ENCODE results near the gene PI4KB.
A peak's percentile ranks its signal among the peaks of the same experiment; 100 is the strongest.

PI4KB gene

DNA sequence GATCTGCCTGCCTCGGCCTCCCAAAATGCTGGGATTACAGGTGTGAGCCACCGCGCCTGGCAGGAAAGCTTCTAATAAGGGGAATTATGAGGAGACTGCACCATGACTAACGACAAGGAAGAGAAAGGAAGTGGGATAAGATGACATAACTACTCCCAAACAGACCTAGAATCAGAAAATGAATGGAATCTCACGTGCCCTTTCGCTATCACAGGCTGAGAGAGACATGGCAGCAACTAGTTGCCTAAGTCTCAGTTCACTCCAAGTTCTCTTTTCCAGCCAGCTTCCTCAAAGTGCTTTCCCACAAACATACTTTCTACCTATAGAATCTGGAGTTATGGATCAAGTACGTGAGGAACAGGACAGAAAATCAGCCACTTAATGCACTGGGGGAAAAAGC is 2.0 kb downstream of the PI4KB start:
- Histone ChIP-seq H3K4me3 (ENCODE audit: extremely low read depth, insufficient read depth, low read length, poor library complexity, severe bottlenecking) (no peak overlapping the region), H3K36me3 (ENCODE audit: control insufficient read depth, insufficient read depth, low read length) (peaks cover 46% of the 10 kb centered on the region), H3K4me1 (ENCODE audit: control insufficient read depth, insufficient read depth, low read length, poor library complexity, severe bottlenecking) (peaks cover 13% of the 10 kb centered on the region), H3K9me3 (ENCODE audit: control insufficient read depth, low read length) (no peaks in the 10 kb centered on the region), H3K27ac (ENCODE audit: low read depth, low read length, severe bottlenecking) (no peak overlapping the region)
- 79 to 100% methylated on average over 2 to 3 of the region's 7 CpGs for WGBS, 2 experiments (ENCODE audit: insufficient coverage in 2 of 2)

- Histone ChIP-seq H3K4me3 (ENCODE audit: extremely low read depth, insufficient read depth, low read length, poor library complexity, severe bottlenecking) (no peak overlapping the region), H3K36me3 (ENCODE audit: control insufficient read depth, insufficient read depth, low read length) (peaks cover 52% of the 10 kb centered on the region), H3K4me1 (ENCODE audit: control insufficient read depth, insufficient read depth, low read length, poor library complexity, severe bottlenecking) (peaks cover 13% of the 10 kb centered on the region), H3K9me3 (ENCODE audit: control insufficient read depth, low read length) (no peaks in the 10 kb centered on the region), H3K27ac (ENCODE audit: low read depth, low read length, severe bottlenecking) (no peak overlapping the region)
- WGBS, 2 experiments (ENCODE audit: insufficient coverage in 2 of 2) = 94 to 97% methylated on average over 2 to 3 of the region's 4 CpGs
Observed at GRCh38 chr1:151324390-151324930, 2.8 kb downstream of the PI4KB start.

DNA sequence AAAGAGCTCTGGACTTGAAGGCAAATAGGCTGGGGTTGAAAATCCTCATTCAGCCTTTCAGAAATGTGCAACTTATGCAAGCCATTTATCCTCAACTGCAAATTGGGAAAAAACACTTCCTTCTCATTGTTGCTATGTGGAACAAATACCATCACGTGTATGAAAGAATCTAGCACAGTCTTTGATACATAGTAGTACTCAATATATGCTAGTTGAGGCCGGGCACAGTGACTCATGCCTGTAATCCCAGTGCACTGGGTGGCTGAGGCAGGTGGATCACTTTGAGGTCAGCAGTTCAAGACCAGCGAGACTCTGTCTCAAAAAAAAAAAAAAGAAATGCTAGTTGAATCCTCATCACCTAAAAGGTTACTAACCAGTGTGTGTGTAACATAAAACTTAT is 8.2 kb downstream of the PI4KB start:
- H3K9me3 ChIP-seq (ENCODE audit: control insufficient read depth, low read length) = no peaks in the 10 kb centered on the region
- H3K27ac ChIP-seq (ENCODE audit: low read depth, low read length, severe bottlenecking) = no peak overlapping the region
- no peak overlapping the region for H3K4me3 ChIP-seq (ENCODE audit: extremely low read depth, insufficient read depth, low read length, poor library complexity, severe bottlenecking)
- peaks cover 7% of the 10 kb centered on the region for H3K4me1 ChIP-seq (ENCODE audit: control insufficient read depth, insufficient read depth, low read length, poor library complexity, severe bottlenecking)
- WGBS, 2 experiments (ENCODE audit: insufficient coverage in 2 of 2) = 80% methylated on average over 1 of the region's 3 CpGs; no CpG with 5 or more reads in 1 of the 2 experiments
- peaks cover 72% of the 10 kb centered on the region for H3K36me3 ChIP-seq (ENCODE audit: control insufficient read depth, insufficient read depth, low read length)

GRCh38 chr1:151315565-151316235 is 11.5 kb downstream of the PI4KB start:
- H3K36me3 ChIP-seq (ENCODE audit: control insufficient read depth, insufficient read depth, low read length) = peaks cover 61% of the 10 kb centered on the region
- peaks cover 35% of the 10 kb centered on the region for H3K4me1 ChIP-seq (ENCODE audit: control insufficient read depth, insufficient read depth, low read length, poor library complexity, severe bottlenecking)
- H3K9me3 ChIP-seq (ENCODE audit: control insufficient read depth, low read length) = no peaks in the 10 kb centered on the region
- no peak overlapping the region for H3K4me3 ChIP-seq (ENCODE audit: extremely low read depth, insufficient read depth, low read length, poor library complexity, severe bottlenecking)
- no peak overlapping the region for H3K27ac ChIP-seq (ENCODE audit: low read depth, low read length, severe bottlenecking)
- WGBS, 2 experiments (ENCODE audit: insufficient coverage in 2 of 2) = 94 to 98% methylated on average over 17 of the region's 17 CpGs

DNA sequence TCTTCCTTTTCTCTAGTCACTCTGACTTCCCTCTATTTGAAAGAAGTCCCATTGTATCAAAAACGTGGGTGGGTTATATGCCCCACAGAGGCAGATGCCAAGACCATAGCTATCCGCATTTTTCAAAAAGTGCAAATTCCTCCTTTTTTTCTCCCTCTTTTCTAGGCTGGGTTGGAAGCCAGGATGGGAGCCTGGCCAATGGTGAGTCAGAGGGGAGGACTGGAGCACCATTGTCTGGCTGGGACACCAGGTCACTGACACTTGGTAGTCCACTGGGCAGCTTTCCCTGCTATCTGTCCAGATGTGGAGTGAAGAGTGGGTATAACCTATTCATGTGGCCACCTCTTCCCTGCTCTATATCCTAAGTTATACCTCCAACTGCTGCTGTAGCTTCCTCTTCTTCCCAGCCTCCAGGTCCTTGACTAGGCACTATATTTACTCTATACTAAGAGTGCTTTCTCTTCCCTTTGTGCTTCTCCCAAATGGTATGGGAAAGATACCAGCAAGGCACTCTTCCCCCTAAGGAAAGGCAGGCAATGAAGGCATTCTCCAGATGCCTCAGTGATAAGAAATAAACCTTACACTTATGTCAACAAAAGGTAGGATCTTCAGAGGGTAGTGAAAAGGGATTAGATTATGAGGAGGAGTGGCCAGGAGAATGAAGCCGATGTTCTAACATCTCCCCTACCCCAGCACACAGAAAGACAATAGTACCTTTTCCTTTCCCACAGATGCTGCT is 12.9 kb downstream of the PI4KB start:
- Histone ChIP-seq H3K4me3 (ENCODE audit: extremely low read depth, insufficient read depth, low read length, poor library complexity, severe bottlenecking) (no peak overlapping the region), H3K4me1 (ENCODE audit: control insufficient read depth, insufficient read depth, low read length, poor library complexity, severe bottlenecking) (peaks cover 49% of the 10 kb centered on the region), H3K36me3 (ENCODE audit: control insufficient read depth, insufficient read depth, low read length) (peaks cover 49% of the 10 kb centered on the region), H3K27ac (ENCODE audit: low read depth, low read length, severe bottlenecking) (no peak overlapping the region), H3K9me3 (ENCODE audit: control insufficient read depth, low read length) (no peaks in the 10 kb centered on the region)
- 55 to 83% methylated on average over 1 to 2 of the region's 3 CpGs for WGBS, 2 experiments (ENCODE audit: insufficient coverage in 2 of 2)

DNA sequence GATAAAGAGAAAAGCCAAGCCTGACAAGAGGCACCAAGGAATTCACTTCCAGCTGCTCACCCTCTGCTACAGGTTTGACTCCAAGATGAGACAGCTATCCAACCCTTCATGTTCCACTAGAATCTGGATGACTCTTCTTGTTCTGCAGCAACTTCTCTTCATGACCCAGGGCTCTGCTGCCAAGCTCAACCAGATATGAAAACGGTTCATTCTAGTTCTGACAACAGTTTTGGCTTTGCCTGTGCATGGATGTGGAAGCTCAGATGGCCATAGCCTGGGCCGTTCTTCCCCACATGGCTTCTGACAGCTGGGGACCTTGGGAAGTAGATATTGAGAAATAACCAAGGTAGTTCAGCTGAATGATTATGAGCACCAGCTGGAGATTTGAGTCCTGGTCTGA is 13.7 kb downstream of the PI4KB start:
- 90 to 93% methylated on average over 2 of the region's 2 CpGs for WGBS, 2 experiments (ENCODE audit: insufficient coverage in 2 of 2)
- no peaks in the 10 kb centered on the region for H3K9me3 ChIP-seq (ENCODE audit: control insufficient read depth, low read length)
- peaks cover 57% of the 10 kb centered on the region for H3K4me1 ChIP-seq (ENCODE audit: control insufficient read depth, insufficient read depth, low read length, poor library complexity, severe bottlenecking)
- H3K36me3 ChIP-seq (ENCODE audit: control insufficient read depth, insufficient read depth, low read length) = peaks cover 48% of the 10 kb centered on the region
- H3K27ac ChIP-seq (ENCODE audit: low read depth, low read length, severe bottlenecking) = no peak overlapping the region
- H3K4me3 ChIP-seq (ENCODE audit: extremely low read depth, insufficient read depth, low read length, poor library complexity, severe bottlenecking) = no peak overlapping the region

DNA sequence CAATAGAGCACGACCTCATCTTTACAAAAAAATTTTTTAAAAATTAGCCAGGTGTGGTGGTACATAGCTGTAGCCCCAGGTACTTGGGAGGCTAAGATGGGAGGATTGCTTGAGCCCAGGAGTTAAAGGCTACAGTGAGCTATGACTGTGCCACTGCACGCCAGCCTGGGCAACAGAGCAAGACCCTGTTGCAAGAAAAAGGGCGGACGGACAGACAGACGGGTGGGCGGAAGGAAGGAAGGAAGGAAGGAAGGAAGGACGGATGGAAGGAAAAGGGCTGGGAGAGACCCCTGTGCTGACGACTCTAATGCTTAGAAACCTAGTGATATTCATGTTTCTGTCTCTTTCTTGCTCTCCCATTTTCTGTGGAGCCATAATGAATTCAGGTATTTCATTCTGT is 14.4 kb downstream of the PI4KB start:
- peaks cover 55% of the 10 kb centered on the region for H3K36me3 ChIP-seq (ENCODE audit: control insufficient read depth, insufficient read depth, low read length)
- WGBS, 2 experiments (ENCODE audit: insufficient coverage in 2 of 2) = 95 to 100% methylated on average over 4 to 7 of the region's 8 CpGs
- H3K9me3 ChIP-seq (ENCODE audit: control insufficient read depth, low read length) = no peaks in the 10 kb centered on the region
- peaks cover 57% of the 10 kb centered on the region for H3K4me1 ChIP-seq (ENCODE audit: control insufficient read depth, insufficient read depth, low read length, poor library complexity, severe bottlenecking)
- no peak overlapping the region for H3K4me3 ChIP-seq (ENCODE audit: extremely low read depth, insufficient read depth, low read length, poor library complexity, severe bottlenecking)
- peak overlapping the region; percentile 97 for H3K27ac ChIP-seq (ENCODE audit: low read depth, low read length, severe bottlenecking)

- WGBS, 2 experiments (ENCODE audit: insufficient coverage in 2 of 2) = 100% methylated on average over 1 of the region's 4 CpGs
- H3K27ac ChIP-seq (ENCODE audit: low read depth, low read length, severe bottlenecking) = peak overlapping the region; percentile 97
- H3K36me3 ChIP-seq (ENCODE audit: control insufficient read depth, insufficient read depth, low read length) = peaks cover 55% of the 10 kb centered on the region
- H3K4me1 ChIP-seq (ENCODE audit: control insufficient read depth, insufficient read depth, low read length, poor library complexity, severe bottlenecking) = peaks cover 57% of the 10 kb centered on the region
- H3K4me3 ChIP-seq (ENCODE audit: extremely low read depth, insufficient read depth, low read length, poor library complexity, severe bottlenecking) = no peak overlapping the region
- H3K9me3 ChIP-seq (ENCODE audit: control insufficient read depth, low read length) = no peaks in the 10 kb centered on the region
Observed at GRCh38 chr1:151312411-151312810, 14.8 kb downstream of the PI4KB start.

- Histone ChIP-seq H3K9me3 (ENCODE audit: control insufficient read depth, low read length) (no peaks in the 10 kb centered on the region), H3K4me3 (ENCODE audit: extremely low read depth, insufficient read depth, low read length, poor library complexity, severe bottlenecking) (no peak overlapping the region), H3K4me1 (ENCODE audit: control insufficient read depth, insufficient read depth, low read length, poor library complexity, severe bottlenecking) (peaks cover 57% of the 10 kb centered on the region), H3K27ac (ENCODE audit: low read depth, low read length, severe bottlenecking) (peak overlapping the region; percentile 97), H3K36me3 (ENCODE audit: control insufficient read depth, insufficient read depth, low read length) (peaks cover 59% of the 10 kb centered on the region)
- WGBS, 2 experiments (ENCODE audit: insufficient coverage in 2 of 2) = 76 to 77% methylated on average over 6 of the region's 7 CpGs
Observed at GRCh38 chr1:151311589-151312331, 15.5 kb downstream of the PI4KB start.

DNA sequence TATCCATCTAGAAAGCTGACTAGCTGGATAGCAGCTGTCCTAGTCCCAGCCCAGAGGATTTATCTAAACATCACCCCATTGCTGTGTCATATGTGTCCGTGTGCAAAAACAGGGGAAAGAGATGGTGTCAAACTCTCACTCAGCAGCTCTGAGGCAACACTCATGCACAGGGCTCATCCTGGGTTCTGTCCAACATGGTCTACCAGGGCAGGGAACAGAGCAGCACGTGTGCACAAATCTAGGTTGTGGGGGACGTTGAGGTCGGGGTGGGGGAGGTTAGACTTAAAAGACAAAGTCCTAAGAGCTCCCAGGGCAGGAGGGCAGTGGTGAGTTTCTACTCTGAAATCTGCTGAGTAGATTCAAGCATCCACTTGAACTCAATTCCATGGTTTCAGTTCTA is 16.2 kb downstream of the PI4KB start:
- H3K4me3 ChIP-seq (ENCODE audit: extremely low read depth, insufficient read depth, low read length, poor library complexity, severe bottlenecking) = no peak overlapping the region
- peaks cover 58% of the 10 kb centered on the region for H3K36me3 ChIP-seq (ENCODE audit: control insufficient read depth, insufficient read depth, low read length)
- peaks cover 54% of the 10 kb centered on the region for H3K4me1 ChIP-seq (ENCODE audit: control insufficient read depth, insufficient read depth, low read length, poor library complexity, severe bottlenecking)
- H3K9me3 ChIP-seq (ENCODE audit: control insufficient read depth, low read length) = no peaks in the 10 kb centered on the region
- 84 to 89% methylated on average over 2 to 4 of the region's 4 CpGs for WGBS, 2 experiments (ENCODE audit: insufficient coverage in 2 of 2)
- H3K27ac ChIP-seq (ENCODE audit: low read depth, low read length, severe bottlenecking) = peak overlapping the region; percentile 44

Measured in mesodermal cell (in vitro differentiated cells).